Measurements from ENCODE around the gene MAP3K3. TPM values are rescaled to one million over a fixed set of nuclear protein-coding genes. Genes with fewer than 3 reads are reported as not detected.

Gene MAP3K3
- total RNA-seq, 1 donor from 2014 or later: 32.5 TPM

DNA sequence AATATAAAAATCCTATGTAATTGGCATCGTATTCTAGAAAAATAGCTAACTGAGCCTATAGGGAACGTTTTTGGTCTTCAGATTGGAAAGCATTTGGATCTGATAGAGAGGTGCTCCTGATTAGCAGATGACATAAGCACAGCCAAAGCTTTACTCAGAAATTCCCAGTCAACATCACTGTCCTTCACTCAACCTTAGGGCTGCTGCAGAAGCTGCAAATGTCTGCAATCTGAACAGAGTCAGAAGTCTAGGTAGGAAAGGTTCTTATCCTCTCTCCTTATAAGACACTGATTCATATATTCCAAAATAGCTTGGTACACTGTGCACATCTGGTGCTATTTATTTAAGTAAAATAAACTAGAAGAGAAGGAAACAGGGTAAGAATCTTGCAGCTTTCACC, 100.2 kb downstream of the MAP3K3 start:
- ATAC-seq (ENCODE audit: low read depth) (no peak), DNase-seq (no peak)
- no peak overlapping the region for H3K4me3 Mint-ChIP-seq
- H3K4me1 Mint-ChIP-seq: no peaks in the 10 kb centered on the region
- CTCF ChIA-PET: interaction anchor here (1.1 kb wide), 1 partner anchor 12 kb away, joined by 7 read pairs; no protein-coding TSS in a partner anchor
- no peak overlapping the region for H3K27ac Mint-ChIP-seq
- POLR2A ChIA-PET: interaction anchor here (0.5 to 1.3 kb wide), 3 partner anchors 18 to 81 kb away, joined by 3 read pairs; partner anchors contain the start of gene LIMD2
- intact Hi-C loops (cut with micrococcal nuclease): no loop called here
- no peaks in the 10 kb centered on the region for H3K27me3 Mint-ChIP-seq
- no peaks in the 10 kb centered on the region for H3K9me3 Mint-ChIP-seq
- peaks cover 43% of the 10 kb centered on the region for H3K36me3 Mint-ChIP-seq (ENCODE audit: low read depth)
- TF ChIP-seq, protein P1, sequence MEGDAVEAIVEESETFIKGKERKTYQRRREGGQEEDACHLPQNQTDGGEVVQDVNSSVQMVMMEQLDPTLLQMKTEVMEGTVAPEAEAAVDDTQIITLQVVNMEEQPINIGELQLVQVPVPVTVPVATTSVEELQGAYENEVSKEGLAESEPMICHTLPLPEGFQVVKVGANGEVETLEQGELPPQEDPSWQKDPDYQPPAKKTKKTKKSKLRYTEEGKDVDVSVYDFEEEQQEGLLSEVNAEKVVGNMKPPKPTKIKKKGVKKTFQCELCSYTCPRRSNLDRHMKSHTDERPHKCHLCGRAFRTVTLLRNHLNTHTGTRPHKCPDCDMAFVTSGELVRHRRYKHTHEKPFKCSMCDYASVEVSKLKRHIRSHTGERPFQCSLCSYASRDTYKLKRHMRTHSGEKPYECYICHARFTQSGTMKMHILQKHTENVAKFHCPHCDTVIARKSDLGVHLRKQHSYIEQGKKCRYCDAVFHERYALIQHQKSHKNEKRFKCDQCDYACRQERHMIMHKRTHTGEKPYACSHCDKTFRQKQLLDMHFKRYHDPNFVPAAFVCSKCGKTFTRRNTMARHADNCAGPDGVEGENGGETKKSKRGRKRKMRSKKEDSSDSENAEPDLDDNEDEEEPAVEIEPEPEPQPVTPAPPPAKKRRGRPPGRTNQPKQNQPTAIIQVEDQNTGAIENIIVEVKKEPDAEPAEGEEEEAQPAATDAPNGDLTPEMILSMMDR (IDR thresholded peaks at IDR 0.05): no peak

DNA sequence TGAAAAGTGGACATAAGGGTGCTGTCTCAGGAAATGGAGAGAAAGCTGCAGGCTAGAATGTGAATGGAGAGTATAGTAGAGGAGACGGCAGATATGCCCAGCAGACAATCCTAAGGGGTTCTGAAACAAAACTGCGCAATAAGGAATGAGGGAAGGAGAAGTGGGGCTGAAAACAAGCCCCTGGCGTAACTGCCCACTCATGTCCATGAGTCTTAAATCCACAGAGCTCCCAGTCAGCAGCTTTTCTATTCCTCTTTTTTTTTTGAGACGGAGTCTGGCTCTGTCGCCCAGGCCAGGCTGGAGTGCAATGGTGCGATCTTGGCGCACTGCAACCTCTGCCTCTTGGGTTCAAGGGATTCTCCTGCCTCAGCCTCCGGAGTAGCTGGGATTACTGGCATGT, 113.5 kb downstream of the MAP3K3 start:
- Mint-ChIP-seq H3K4me1 (peaks cover 10% of the 10 kb centered on the region), H3K9me3 (no peaks in the 10 kb centered on the region), H3K27ac (no peak overlapping the region), H3K36me3 (ENCODE audit: low read depth) (peaks cover 9% of the 10 kb centered on the region), H3K4me3 (no peak overlapping the region), H3K27me3 (no peaks in the 10 kb centered on the region)
- intact Hi-C loops (cut with micrococcal nuclease): no loop called here
- ATAC-seq (ENCODE audit: low read depth): no peak
- ChIA-PET CTCF (interaction anchor here (0.8 kb wide), 1 partner anchor 30 kb away, joined by 3 read pairs; no protein-coding TSS in a partner anchor), POLR2A (interaction anchor here (0.6 to 2.7 kb wide), 2 partner anchors 24 to 38 kb away, joined by 3 to 14 read pairs; partner anchors contain the start of genes CCDC47 and DDX42)
- TF ChIP-seq, protein P1 (IDR thresholded peaks at IDR 0.05): no peak
- no peak for DNase-seq

DNA sequence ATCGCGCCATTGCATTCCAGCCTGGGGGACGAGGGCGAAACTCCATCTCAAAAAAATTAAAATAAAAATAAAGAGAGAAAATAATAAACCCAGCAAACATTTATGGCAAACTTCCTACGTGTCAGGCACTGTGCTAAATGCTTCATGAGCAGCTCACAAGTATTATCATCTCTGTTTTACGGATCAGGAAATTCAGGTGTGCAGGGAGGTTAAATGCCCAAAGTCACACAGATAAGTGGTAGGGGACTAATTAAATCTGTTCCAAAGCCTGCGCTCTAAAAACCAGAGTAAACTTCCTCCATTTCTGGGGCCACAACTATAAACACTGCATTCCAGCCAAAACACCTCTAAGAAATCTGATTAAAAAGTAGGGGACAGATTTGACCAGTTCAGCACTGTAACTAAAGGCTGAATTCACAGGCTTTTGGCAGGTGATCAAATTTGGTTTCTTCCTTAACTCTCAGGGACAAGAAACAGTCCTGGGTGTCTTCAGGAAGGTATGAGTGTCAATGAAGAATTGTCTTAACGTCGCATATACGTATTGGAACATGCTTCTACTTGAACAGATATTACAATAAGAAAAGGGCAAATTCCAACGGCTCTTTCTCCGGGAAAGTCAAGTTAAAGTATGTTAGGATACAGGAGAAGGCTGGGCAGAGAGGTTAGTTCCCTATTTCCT, 118.4 kb downstream of the MAP3K3 start:
- intact Hi-C loops (cut with micrococcal nuclease): loop anchor here (1.0 to 5.0 kb wide), 5 partner anchors 33 to 522 kb away; partner anchors contain the start of genes CCDC47, DCAF7, ERN1 and MAP3K3
- ChIA-PET CTCF (no interaction called here), POLR2A (interaction anchor here (0.6 to 5.6 kb wide), 11 partner anchors 11 to 119 kb away, joined by 3 to 295 read pairs (median 4); partner anchors contain the start of genes CCDC47, DDX42, LIMD2 and MAP3K3)
- Mint-ChIP-seq H3K27ac (peak overlapping the region; percentile 96), H3K4me1 (peaks cover 28% of the 10 kb centered on the region), H3K36me3 (ENCODE audit: low read depth) (peaks cover 16% of the 10 kb centered on the region), H3K4me3 (peak overlapping the region; percentile 86), H3K27me3 (no peaks in the 10 kb centered on the region), H3K9me3 (no peaks in the 10 kb centered on the region)
- DNase-seq (no peak), ATAC-seq (ENCODE audit: low read depth) (no peak)
- TF ChIP-seq, protein P1 (IDR thresholded peaks at IDR 0.05): no peak

DNA sequence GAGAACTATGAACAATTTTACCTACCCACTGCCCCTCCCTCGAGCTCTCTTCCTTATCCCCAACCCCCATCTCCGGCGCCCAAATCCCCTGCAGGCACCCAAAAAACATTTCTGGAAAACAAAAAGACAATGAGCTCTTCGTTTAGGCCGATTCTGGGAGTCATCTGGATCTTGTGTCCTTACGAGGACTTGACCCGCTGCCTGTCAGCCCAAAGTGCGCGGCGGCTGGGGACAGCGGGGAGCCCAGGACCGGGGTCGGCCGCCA, 118.9 kb downstream of the MAP3K3 start:
- peak overlapping the region; percentile 96 for H3K27ac Mint-ChIP-seq
- ChIA-PET POLR2A (interaction anchor here (0.6 to 5.6 kb wide), 11 partner anchors 11 to 119 kb away, joined by 3 to 295 read pairs (median 4); partner anchors contain the start of genes CCDC47, DDX42, LIMD2 and MAP3K3), CTCF (no interaction called here)
- H3K4me3 Mint-ChIP-seq: peak overlapping the region; percentile 86
- H3K27me3 Mint-ChIP-seq: no peaks in the 10 kb centered on the region
- H3K4me1 Mint-ChIP-seq: peaks cover 28% of the 10 kb centered on the region
- H3K9me3 Mint-ChIP-seq: no peaks in the 10 kb centered on the region
- no peak for ATAC-seq (ENCODE audit: low read depth)
- H3K36me3 Mint-ChIP-seq (ENCODE audit: low read depth): peaks cover 21% of the 10 kb centered on the region
- DNase-seq: no peak
- TF ChIP-seq, protein P1 (IDR thresholded peaks at IDR 0.05): no peak
- intact Hi-C loops (cut with micrococcal nuclease): loop anchor here (1.0 to 5.0 kb wide), 5 partner anchors 32 to 521 kb away; partner anchors contain the start of genes CCDC47, DCAF7, ERN1 and MAP3K3

Measured in activated B cell treated with CpG ODN at 0.5 μM for 24 hours (primary cell).